ENCODE data around the gene CDH13.
A peak's percentile ranks its signal among the peaks of the same experiment; 100 is the strongest.

The CDH13 gene

DNA sequence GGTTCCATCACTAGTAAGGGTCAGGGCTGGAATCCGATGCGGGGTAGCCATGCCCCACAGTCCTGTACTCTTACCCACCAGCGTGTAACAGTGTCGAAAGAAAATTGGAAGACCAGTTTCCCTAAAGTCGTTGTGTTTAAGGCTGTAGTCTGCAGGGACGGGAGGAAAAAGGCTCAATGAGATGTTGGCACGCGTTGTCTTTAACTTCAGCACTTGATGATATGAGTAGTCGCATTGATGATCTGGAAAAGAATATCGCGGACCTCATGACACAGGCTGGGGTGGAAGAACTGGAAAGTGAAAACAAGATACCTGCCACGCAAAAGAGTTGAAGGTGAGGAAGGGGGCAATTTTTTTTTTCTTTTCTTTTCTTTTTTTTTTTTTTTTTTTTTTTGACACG lies 1182.3 kb downstream of the CDH13 start:
- TF ChIP-seq CTCF (IDR thresholded peaks at IDR 0.05): no peak
- peaks cover 8% of the 10 kb centered on the region for H3K27me3 Mint-ChIP-seq (ENCODE audit: low read depth, poor library complexity)
- H3K4me3 Mint-ChIP-seq: peak overlapping the region; percentile 96
- H3K4me1 Mint-ChIP-seq: peaks cover 36% of the 10 kb centered on the region
- no peak for DNase-seq
- H3K36me3 Mint-ChIP-seq (ENCODE audit: low read depth): peaks cover 35% of the 10 kb centered on the region
- peak overlapping the region; percentile 94 for H3K27ac Mint-ChIP-seq
- H3K9me3 Mint-ChIP-seq: no peaks in the 10 kb centered on the region

- no peak overlapping the region for H3K4me3 Mint-ChIP-seq
- H3K36me3 Mint-ChIP-seq (ENCODE audit: low read depth): peaks cover 35% of the 10 kb centered on the region
- TF ChIP-seq CTCF (IDR thresholded peaks at IDR 0.05): no peak
- peaks cover 49% of the 10 kb centered on the region for H3K4me1 Mint-ChIP-seq
- H3K9me3 Mint-ChIP-seq: no peaks in the 10 kb centered on the region
- H3K27ac Mint-ChIP-seq: no peak overlapping the region
- peaks cover 8% of the 10 kb centered on the region for H3K27me3 Mint-ChIP-seq (ENCODE audit: low read depth, poor library complexity)
- no peak for DNase-seq
Observed at GRCh38 chr16:83810901-83811300, 1184.1 kb downstream of the CDH13 start.

GRCh38 chr16:83813823-83814658 lies 1187.3 kb downstream of the CDH13 start:
- Mint-ChIP-seq H3K4me1 (peaks cover 41% of the 10 kb centered on the region), H3K27ac (peak overlapping the region; percentile 83), H3K27me3 (ENCODE audit: low read depth, poor library complexity) (peaks cover 4% of the 10 kb centered on the region), H3K4me3 (no peak overlapping the region), H3K9me3 (no peaks in the 10 kb centered on the region), H3K36me3 (ENCODE audit: low read depth) (peaks cover 32% of the 10 kb centered on the region)
- DNase-seq: no peak
- TF ChIP-seq CTCF (IDR thresholded peaks at IDR 0.05): no peak

DNA sequence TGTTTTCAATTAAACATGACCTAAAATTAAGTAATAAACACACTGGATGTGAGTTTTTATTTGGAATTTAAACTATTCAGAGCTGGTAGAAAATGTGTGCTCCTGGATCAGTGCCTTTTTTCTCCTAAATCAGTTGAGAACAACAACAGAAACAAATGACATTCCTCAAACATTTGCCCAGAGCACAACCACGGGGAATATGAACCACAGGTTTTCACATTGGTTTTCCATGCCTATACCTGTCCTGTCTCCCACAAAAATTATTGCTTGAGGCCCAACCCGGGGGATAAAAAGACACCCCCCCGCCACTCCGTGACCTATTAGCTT lies 1187.9 kb downstream of the CDH13 start:
- H3K4me3 Mint-ChIP-seq: no peak overlapping the region
- peaks cover 35% of the 10 kb centered on the region for H3K4me1 Mint-ChIP-seq
- no peak for TF ChIP-seq CTCF (IDR thresholded peaks at IDR 0.05)
- peak overlapping the region; percentile 77 for H3K27ac Mint-ChIP-seq
- H3K36me3 Mint-ChIP-seq (ENCODE audit: low read depth): peaks cover 28% of the 10 kb centered on the region
- H3K9me3 Mint-ChIP-seq: no peaks in the 10 kb centered on the region
- DNase-seq: no peak
- peaks cover 4% of the 10 kb centered on the region for H3K27me3 Mint-ChIP-seq (ENCODE audit: low read depth, poor library complexity)

DNA sequence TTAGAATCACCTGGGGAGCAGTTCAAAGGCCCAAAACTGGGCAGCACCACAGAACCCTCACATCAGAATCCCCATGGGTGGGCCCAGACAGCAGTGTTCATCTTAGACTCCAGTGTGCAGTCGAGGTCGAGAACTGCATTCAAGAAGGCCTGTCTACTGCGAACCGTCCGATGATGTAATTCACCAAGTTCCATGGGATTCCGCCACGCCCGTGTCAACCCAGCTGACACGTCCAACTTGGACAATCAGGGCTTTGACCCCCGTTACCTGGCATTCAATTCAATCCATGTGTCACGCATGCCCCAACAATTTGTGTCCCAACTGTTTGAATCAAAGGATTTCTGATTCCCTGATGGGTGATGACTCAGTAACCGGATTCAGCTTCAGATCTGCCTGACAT lies 1190.3 kb downstream of the CDH13 start:
- DNase-seq: no peak
- no peak overlapping the region for H3K4me3 Mint-ChIP-seq

More for the DNA sequence above, 1190.3 kb downstream of the CDH13 start:
- Mint-ChIP-seq H3K27ac (no peak overlapping the region), H3K4me1 (peaks cover 23% of the 10 kb centered on the region), H3K9me3 (no peaks in the 10 kb centered on the region), H3K36me3 (ENCODE audit: low read depth) (peaks cover 14% of the 10 kb centered on the region), H3K27me3 (ENCODE audit: low read depth, poor library complexity) (peaks cover 4% of the 10 kb centered on the region)
- TF ChIP-seq CTCF (IDR thresholded peaks at IDR 0.05): no peak

All from nephron progenitor cell (in vitro differentiated cells).